Testis (tissue), 3 donors: Measurements from ENCODE around the gene ERF. TPM values are rescaled to one million over a fixed set of nuclear protein-coding genes. Genes with fewer than 3 reads are reported as not detected.
A peak's percentile ranks its signal among the peaks of the same experiment; 100 is the strongest.

Experiments
- DNase-seq: peaks from one replicate; pipeline ENCODE4 v3.0.0-alpha.2; 2019
- H3K27ac ChIP-seq, 2 donors: fragments of 200-600 bp; sonication (generic); one replicate each; pipeline ENCODE4 v1.5.1; 2019
- H3K27me3 ChIP-seq: fragments of 200-600 bp; sonication (generic); one replicate; pipeline ENCODE4 v1.5.1; 2019
- H3K36me3 ChIP-seq: fragments of 200-600 bp; sonication (generic); one replicate; pipeline ENCODE4 v1.5.1; 2017; ENCODE audit warnings: low read depth; ENCODE audit errors: missing control alignments
- H3K4me1 ChIP-seq: fragments of 200-600 bp; sonication (generic); one replicate; pipeline ENCODE4 v1.5.1; 2019
- H3K4me3 ChIP-seq, 2 donors: fragments of 200-600 bp; sonication (generic); one replicate each; pipeline ENCODE4 v1.5.1; 2017 to 2019
- H3K9me3 ChIP-seq: fragments of 200-600 bp; sonication (generic); one replicate; pipeline ENCODE4 v1.5.1; 2017
- CTCF ChIP-seq, 3 experiments: fragments of 450-650 bp in 2 of 3; fragments of 200-600 bp in 1 of 3; sonication (generic) in 1 of 3; IDR thresholded peaks; one replicate each; pipeline ENCODE4 v1.5.1; 2016 to 2019; ENCODE audit warnings: antibody characterized with exemption in 3 of 3, mild to moderate bottlenecking in 2 of 3, moderate library complexity in 1 of 3
- POLR2A ChIP-seq: fragments of 450-650 bp; IDR thresholded peaks from one replicate; pipeline ENCODE4 v1.6.1; 2017; ENCODE audit warnings: antibody characterized with exemption, mild to moderate bottlenecking, moderate library complexity
- WGBS, 2 donors: methylation state at CpG; one replicate each; pipeline ENCODE4 v1.1.5; 2018; 5-methylcytosine and 5-hydroxymethylcytosine counted together
- intact Hi-C: fragments of 100-400 bp; cut with DNase I; formaldehyde crosslinking; loops from one replicate; pipeline ENCODE4 v1.15.1; 2023; ENCODE audit warnings: low total_unique reads
- polyA plus RNA-seq: library from polyadenylated mRNA; stranded (reverse); fragments of 350-450 nt; fragmentation: Illumina TruSeq; extraction: RNeasy Lipid Tissue Mini Kit (QIAGEN cat#74804); gene quantifications from one replicate; pipeline ENCODE4 v1.2.3, GENCODE V29; 2014; ENCODE audit warnings: low read depth, low replicate concordance; ENCODE audit not compliant: insufficient read depth
- total RNA-seq, 2 donors: library from RNA; depleted of rRNA; stranded (reverse); fragments of >200 nt; gene quantifications; one replicate each; pipeline ENCODE4 v1.2.3, GENCODE V29; 2016

ERF gene
- total and polyA plus RNA-seq, 3 donors from 2014 or later: 59.6 to 120 (median 85.4) TPM

- peaks cover 19% of the 10 kb centered on the region for H3K4me1 ChIP-seq
- TF ChIP-seq POLR2A: no peak
- TF ChIP-seq CTCF (IDR thresholded peaks at IDR 0.05): no peak
Observed at GRCh38 chr19:42271045-42271419, 16.1 kb upstream of the ERF start.

GRCh38 chr19:42270346-42271044 lies 15.6 kb upstream of the ERF start:
- peak overlapping the region in 1 of 2 donors; percentile 84 for H3K4me3 ChIP-seq
- peak; percentile 50 for DNase-seq
- H3K9me3 ChIP-seq: no peaks in the 10 kb centered on the region
- intact Hi-C loops: no loop called here
- H3K36me3 ChIP-seq: no peaks in the 10 kb centered on the region
- no peak for TF ChIP-seq POLR2A
- TF ChIP-seq CTCF (IDR thresholded peaks at IDR 0.05): no peak
- peak overlapping the region; percentile 91 for H3K27ac ChIP-seq
- WGBS, 2 donors: 44 to 60% methylated on average over 6 to 18 of the region's 18 CpGs
- peaks cover 19% of the 10 kb centered on the region for H3K4me1 ChIP-seq
- H3K27me3 ChIP-seq: no peaks in the 10 kb centered on the region

More at GRCh38 chr19:42271045-42271419, 16.1 kb upstream of the ERF start:
- H3K9me3 ChIP-seq: no peaks in the 10 kb centered on the region
- intact Hi-C loops: no loop called here
- no peaks in the 10 kb centered on the region for H3K36me3 ChIP-seq
- H3K27me3 ChIP-seq: no peaks in the 10 kb centered on the region
- 72 to 85% methylated on average over 3 of the region's 3 CpGs for WGBS, 2 donors
- peak overlapping the region in 1 of 2 donors; percentile 84 for H3K4me3 ChIP-seq
- DNase-seq: no peak
- peak overlapping the region; percentile 91 for H3K27ac ChIP-seq

GRCh38 chr19:42269478-42270345 lies 14.8 kb upstream of the ERF start:
- Histone ChIP-seq H3K4me3 (peak overlapping the region; percentile 68 to 84), H3K27me3 (no peaks in the 10 kb centered on the region), H3K27ac (peak overlapping the region; percentile 91), H3K36me3 (no peaks in the 10 kb centered on the region), H3K4me1 (peaks cover 19% of the 10 kb centered on the region), H3K9me3 (no peaks in the 10 kb centered on the region)
- 33 to 38% methylated on average over 10 of the region's 10 CpGs for WGBS, 2 donors
- intact Hi-C loops: no loop called here
- no peak for DNase-seq
- TF ChIP-seq CTCF (IDR thresholded peaks at IDR 0.05) (no peak), POLR2A (no peak)

GRCh38 chr19:42268704-42269477 lies 14.0 kb upstream of the ERF start, which contains the start of gene CIC:
TSS of gene CIC (plus strand) at chr19:42269252. CDS start at chr19:42271784, 2,532 bp downstream.
- intact Hi-C loops: no loop called here
- H3K9me3 ChIP-seq: no peaks in the 10 kb centered on the region
- H3K4me1 ChIP-seq: peaks cover 19% of the 10 kb centered on the region
- no peaks in the 10 kb centered on the region for H3K27me3 ChIP-seq
- peak; percentile 100 for DNase-seq
- peak within 1 kb of the TSS; percentile 68 to 84 for H3K4me3 ChIP-seq
- TF ChIP-seq POLR2A: no peak
- no peak for TF ChIP-seq CTCF (IDR thresholded peaks at IDR 0.05)
- 1% methylated on average over 44 to 52 of the region's 52 CpGs for WGBS, 2 donors
- no peaks in the 10 kb centered on the region for H3K36me3 ChIP-seq
- peak within 1 kb of the TSS; percentile 98 for H3K27ac ChIP-seq
